LNCAP (cell line): ENCODE measurements around the gene LY6G5B.

Experiments
- CTCF ChIP-seq: fragments of 450-650 bp; IDR thresholded peaks from 2 replicates; pipeline ENCODE4 v1.5.1; 2017; ENCODE audit warnings: mild to moderate bottlenecking

Gene LY6G5B

GRCh38 chr6:31634131-31634530, 35.6 kb upstream of the LY6G5B start:
- TF ChIP-seq CTCF: no peak

GRCh38 chr6:31634969-31635575, 34.7 kb upstream of the LY6G5B start:
- no peak for TF ChIP-seq CTCF

- no peak for TF ChIP-seq CTCF
Observed at GRCh38 chr6:31636698-31637596, 32.8 kb upstream of the LY6G5B start.

GRCh38 chr6:31639043-31639442, 30.7 kb upstream of the LY6G5B start:
- no peak for TF ChIP-seq CTCF

- TF ChIP-seq CTCF: no peak
Observed at GRCh38 chr6:31639449-31639861, 30.3 kb upstream of the LY6G5B start.

- TF ChIP-seq CTCF: no peak
Observed at GRCh38 chr6:31640612-31641011, 29.2 kb upstream of the LY6G5B start.

GRCh38 chr6:31641370-31641769, 28.4 kb upstream of the LY6G5B start:
- no peak for TF ChIP-seq CTCF
